BLaER1 (cell line): ENCODE measurements around the gene GRIK2.
"Not testable (repeated sequence)": the region's sequence is repeated elsewhere in the genome, so short reads cannot be mapped to it uniquely, and the experiment has no call there.

Source experiments
- H3K27ac ChIP-seq: shearing (Covaris generic); formaldehyde crosslinking; 2 replicates; pipeline ENCODE4 v1.8.1; 2022
- H3K27me3 ChIP-seq: shearing (Covaris generic); formaldehyde crosslinking; 2 replicates; pipeline ENCODE4 v1.8.1; 2022
- H3K36me3 ChIP-seq: shearing (Covaris generic); formaldehyde crosslinking; 2 replicates; pipeline ENCODE4 v1.8.1; 2022
- H3K4me1 ChIP-seq: shearing (Covaris generic); formaldehyde crosslinking; 2 replicates; pipeline ENCODE4 v1.8.1; 2022
- H3K4me2 ChIP-seq: shearing (Covaris generic); formaldehyde crosslinking; 2 replicates; pipeline ENCODE4 v1.8.1; 2022
- H3K4me3 ChIP-seq: shearing (Covaris generic); formaldehyde crosslinking; 2 replicates; pipeline ENCODE4 v1.8.1; 2022
- H3K9ac ChIP-seq: shearing (Covaris generic); formaldehyde crosslinking; 2 replicates; pipeline ENCODE4 v1.8.1; 2022
- H3K9me3 ChIP-seq: shearing (Covaris generic); formaldehyde crosslinking; 2 replicates; pipeline ENCODE4 v1.8.1; 2022
- H4K20me1 ChIP-seq: shearing (Covaris generic); formaldehyde crosslinking; 2 replicates; pipeline ENCODE4 v1.8.1; 2022
- Cebpa-rat ChIP-seq: shearing (Covaris generic); IDR thresholded peaks from 2 replicates; pipeline ENCODE4 v1.8.1; 2022

Gene GRIK2

GRCh38 chr6:101605874-101606273, 212.4 kb downstream of the GRIK2 start:
- H4K20me1 ChIP-seq, result no peaks in the 10 kb centered on the region
- H3K27ac ChIP-seq, result no peak overlapping the region
- no peaks in the 10 kb centered on the region for H3K4me1 ChIP-seq
- no peak overlapping the region for H3K9ac ChIP-seq
- H3K4me2 ChIP-seq, result no peak overlapping the region
- no peaks in the 10 kb centered on the region for H3K9me3 ChIP-seq
- no peaks in the 10 kb centered on the region for H3K27me3 ChIP-seq
- no peak for TF ChIP-seq Cebpa-rat
- H3K4me3 ChIP-seq, result no peak overlapping the region
- no peaks in the 10 kb centered on the region for H3K36me3 ChIP-seq

DNA sequence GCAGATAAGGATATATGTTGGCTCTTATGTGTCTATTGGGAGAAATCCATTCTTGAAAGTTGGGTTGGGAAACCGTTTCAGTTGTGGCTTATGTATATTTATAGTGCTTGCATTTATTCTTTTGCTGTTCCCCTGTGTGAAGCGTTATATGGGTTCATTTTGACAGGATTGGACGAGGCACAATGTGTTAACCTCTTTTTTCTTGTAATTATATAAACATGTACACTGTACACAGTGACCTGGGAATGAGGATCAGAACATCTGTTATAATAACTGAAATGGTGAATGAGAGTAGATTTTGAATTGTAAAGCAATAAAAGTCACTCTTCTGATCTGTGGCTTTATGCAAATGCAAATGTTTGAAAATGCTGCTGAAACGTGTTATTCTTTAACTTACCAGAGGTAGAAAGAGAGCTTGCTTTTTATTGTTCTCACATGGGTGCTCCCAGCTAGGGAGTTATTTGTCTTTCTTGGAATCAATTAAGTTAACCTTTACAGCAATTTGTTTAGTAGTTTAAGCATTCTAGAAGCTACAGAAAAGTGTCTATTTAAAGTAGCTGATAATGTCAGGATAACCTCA, 213.7 kb downstream of the GRIK2 start:
- no peak overlapping the region for H3K27ac ChIP-seq
- no peak overlapping the region for H3K4me2 ChIP-seq
- H4K20me1 ChIP-seq, result no peaks in the 10 kb centered on the region
- no peaks in the 10 kb centered on the region for H3K9me3 ChIP-seq
- no peaks in the 10 kb centered on the region for H3K36me3 ChIP-seq
- no peak for TF ChIP-seq Cebpa-rat
- no peaks in the 10 kb centered on the region for H3K4me1 ChIP-seq
- no peaks in the 10 kb centered on the region for H3K27me3 ChIP-seq
- H3K4me3 ChIP-seq, result no peak overlapping the region
- H3K9ac ChIP-seq, result no peak overlapping the region

DNA sequence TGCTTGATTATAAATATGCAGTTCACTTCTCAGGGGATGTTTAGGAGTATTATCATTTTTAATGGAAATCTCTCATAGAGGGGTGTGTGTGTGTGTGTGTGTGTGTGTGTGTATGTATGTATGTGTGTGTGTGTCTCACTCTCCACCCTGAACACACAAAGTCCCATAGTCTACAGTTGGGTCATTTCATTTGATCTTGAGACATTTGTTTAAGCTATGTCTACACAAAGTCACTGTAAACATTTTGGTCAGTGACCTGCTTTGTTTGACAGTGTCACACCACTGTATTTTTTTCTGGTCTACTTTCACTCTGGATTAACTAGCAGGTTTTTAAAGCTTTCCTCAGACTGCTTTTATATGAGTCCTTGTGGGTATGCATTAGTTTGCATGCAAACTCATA, 215.2 kb downstream of the GRIK2 start:
- no peak overlapping the region for H3K4me2 ChIP-seq
- no peak overlapping the region for H3K27ac ChIP-seq
- no peaks in the 10 kb centered on the region for H3K9me3 ChIP-seq
- no peaks in the 10 kb centered on the region for H3K36me3 ChIP-seq
- no peak for TF ChIP-seq Cebpa-rat
- no peaks in the 10 kb centered on the region for H4K20me1 ChIP-seq
- H3K9ac ChIP-seq, result no peak overlapping the region
- no peak overlapping the region for H3K4me3 ChIP-seq
- H3K4me1 ChIP-seq, result no peaks in the 10 kb centered on the region
- H3K27me3 ChIP-seq, result no peaks in the 10 kb centered on the region

- H4K20me1 ChIP-seq, result no peaks in the 10 kb centered on the region
- H3K9ac ChIP-seq, result no peak overlapping the region
- H3K9me3 ChIP-seq, result no peaks in the 10 kb centered on the region
- no peak overlapping the region for H3K4me2 ChIP-seq
- no peak overlapping the region for H3K4me3 ChIP-seq
- no peaks in the 10 kb centered on the region for H3K36me3 ChIP-seq
- no peak for TF ChIP-seq Cebpa-rat
- no peak overlapping the region for H3K27ac ChIP-seq
- H3K27me3 ChIP-seq, result no peaks in the 10 kb centered on the region
- no peaks in the 10 kb centered on the region for H3K4me1 ChIP-seq
Measured at GRCh38 chr6:101613556-101613955, 220.0 kb downstream of the GRIK2 start.

GRCh38 chr6:101614774-101615173, 221.3 kb downstream of the GRIK2 start:
- Histone ChIP-seq H3K4me1 (no peaks in the 10 kb centered on the region), H3K27ac (no peak overlapping the region), H3K27me3 (no peaks in the 10 kb centered on the region), H4K20me1 (no peaks in the 10 kb centered on the region), H3K9me3 (no peaks in the 10 kb centered on the region), H3K4me2 (no peak overlapping the region), H3K36me3 (no peaks in the 10 kb centered on the region), H3K9ac (no peak overlapping the region), H3K4me3 (no peak overlapping the region)
- TF ChIP-seq Cebpa-rat, result no peak

GRCh38 chr6:101626269-101626668, 232.8 kb downstream of the GRIK2 start:
- TF ChIP-seq Cebpa-rat, result no peak
- H3K4me3 ChIP-seq, result no peak overlapping the region
- no peak overlapping the region for H3K27ac ChIP-seq
- H3K27me3 ChIP-seq, result no peaks in the 10 kb centered on the region
- no peak overlapping the region for H3K9ac ChIP-seq
- H3K9me3 ChIP-seq, result no peaks in the 10 kb centered on the region
- H3K4me1 ChIP-seq, result no peaks in the 10 kb centered on the region
- H3K36me3 ChIP-seq, result no peaks in the 10 kb centered on the region
- no peaks in the 10 kb centered on the region for H4K20me1 ChIP-seq
- no peak overlapping the region for H3K4me2 ChIP-seq

DNA sequence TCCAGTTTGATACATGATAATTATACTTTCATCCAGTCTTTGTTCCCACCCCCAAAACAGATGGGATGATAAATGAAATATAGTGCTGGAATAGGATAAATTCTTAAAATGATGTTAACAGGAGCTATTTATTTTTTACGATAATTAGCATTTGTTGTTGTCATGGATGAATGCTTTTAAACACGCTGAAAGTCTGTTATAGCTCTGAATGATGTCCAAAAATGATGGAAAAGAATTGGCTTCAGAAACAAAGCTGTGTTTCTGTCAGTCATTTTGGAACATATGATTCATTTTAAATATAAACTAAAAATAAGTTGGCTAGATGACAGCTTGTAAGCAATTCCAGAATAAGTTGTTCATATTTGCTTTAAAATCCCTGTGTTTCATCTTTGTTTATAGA, 237.4 kb downstream of the GRIK2 start:
- H3K4me2 ChIP-seq, result no peak overlapping the region
- H3K27ac ChIP-seq, result no peak overlapping the region
- H3K4me1 ChIP-seq, result no peaks in the 10 kb centered on the region
- H3K4me3 ChIP-seq, result no peak overlapping the region
- H3K36me3 ChIP-seq, result no peaks in the 10 kb centered on the region
- H4K20me1 ChIP-seq, result no peaks in the 10 kb centered on the region
- no peak overlapping the region for H3K9ac ChIP-seq
- TF ChIP-seq Cebpa-rat, result no peak
- H3K9me3 ChIP-seq, result no peaks in the 10 kb centered on the region
- no peaks in the 10 kb centered on the region for H3K27me3 ChIP-seq

DNA sequence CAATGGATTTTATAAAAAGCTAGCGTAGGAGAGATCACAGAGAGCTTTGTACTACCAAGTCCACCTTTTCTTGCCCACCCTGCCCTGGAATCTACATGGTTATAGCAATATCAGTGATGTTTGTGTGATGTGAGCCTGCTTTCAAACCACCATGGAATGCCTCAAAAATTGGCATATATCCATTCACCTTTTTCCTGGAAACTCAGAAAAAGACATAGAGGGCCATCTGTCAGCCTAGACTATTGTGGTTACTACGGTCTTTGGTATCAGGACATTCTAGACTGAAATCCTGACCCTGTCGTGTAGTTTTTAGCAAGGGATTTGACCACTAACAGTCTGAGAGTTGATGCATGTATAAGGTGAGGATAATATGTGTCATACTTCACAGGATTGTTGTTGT, 239.6 kb downstream of the GRIK2 start:
- no peaks in the 10 kb centered on the region for H3K36me3 ChIP-seq
- no peak overlapping the region for H3K4me3 ChIP-seq
- no peak for TF ChIP-seq Cebpa-rat
- H4K20me1 ChIP-seq, result no peaks in the 10 kb centered on the region
- H3K9me3 ChIP-seq, result no peaks in the 10 kb centered on the region
- no peak overlapping the region for H3K4me2 ChIP-seq
- H3K4me1 ChIP-seq, result no peaks in the 10 kb centered on the region
- H3K27ac ChIP-seq, result no peak overlapping the region
- H3K27me3 ChIP-seq, result no peaks in the 10 kb centered on the region
- no peak overlapping the region for H3K9ac ChIP-seq

DNA sequence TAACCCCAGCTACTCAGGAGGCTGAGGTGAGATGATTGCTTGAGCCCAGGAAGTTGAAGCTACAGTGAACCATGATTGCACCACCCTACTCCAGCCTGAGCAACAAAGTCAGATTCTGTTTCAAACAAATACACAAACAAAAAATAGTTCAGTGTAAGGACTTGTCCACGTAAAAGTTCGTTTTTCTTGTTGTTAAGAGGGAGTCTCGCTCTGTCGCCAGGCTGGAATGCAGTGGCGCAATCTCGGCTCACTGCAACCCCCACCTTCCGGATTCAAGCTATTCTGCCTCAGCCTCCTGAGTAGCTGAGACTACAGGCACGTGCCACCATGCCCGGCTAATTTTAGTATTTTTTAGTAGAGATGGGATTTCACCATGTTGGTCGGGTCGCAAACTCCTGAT, 245.4 kb downstream of the GRIK2 start:
- not testable (repeated sequence) for H4K20me1 ChIP-seq, H3K4me1 ChIP-seq, H3K9ac ChIP-seq, H3K27me3 ChIP-seq, H3K9me3 ChIP-seq, H3K4me2 ChIP-seq, H3K36me3 ChIP-seq, H3K27ac ChIP-seq, H3K4me3 ChIP-seq

DNA sequence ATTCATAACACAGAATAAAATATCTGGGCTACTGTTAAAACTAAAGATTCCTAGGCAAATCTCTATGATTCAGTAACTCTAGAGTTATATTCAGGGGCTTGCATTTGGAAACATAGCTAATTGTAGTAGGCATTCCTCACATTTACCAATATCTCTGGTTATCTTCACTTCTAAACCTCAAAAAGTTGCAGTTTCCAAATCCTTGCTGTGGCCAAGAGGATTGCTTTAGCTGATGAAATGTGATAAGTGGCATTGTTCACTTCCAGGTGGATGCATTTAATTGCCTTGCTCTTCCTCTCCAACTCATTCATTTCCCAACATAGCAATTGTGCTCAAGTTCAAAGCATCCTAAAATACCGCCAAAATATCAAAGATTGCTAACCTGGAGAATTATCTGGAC, 246.6 kb downstream of the GRIK2 start:
- Histone ChIP-seq H3K4me3 (no peak overlapping the region), H3K27me3 (no peaks in the 10 kb centered on the region), H4K20me1 (no peaks in the 10 kb centered on the region), H3K9ac (no peak overlapping the region), H3K4me1 (no peaks in the 10 kb centered on the region), H3K27ac (no peak overlapping the region), H3K4me2 (no peak overlapping the region), H3K36me3 (no peaks in the 10 kb centered on the region), H3K9me3 (no peaks in the 10 kb centered on the region)
- no peak for TF ChIP-seq Cebpa-rat

DNA sequence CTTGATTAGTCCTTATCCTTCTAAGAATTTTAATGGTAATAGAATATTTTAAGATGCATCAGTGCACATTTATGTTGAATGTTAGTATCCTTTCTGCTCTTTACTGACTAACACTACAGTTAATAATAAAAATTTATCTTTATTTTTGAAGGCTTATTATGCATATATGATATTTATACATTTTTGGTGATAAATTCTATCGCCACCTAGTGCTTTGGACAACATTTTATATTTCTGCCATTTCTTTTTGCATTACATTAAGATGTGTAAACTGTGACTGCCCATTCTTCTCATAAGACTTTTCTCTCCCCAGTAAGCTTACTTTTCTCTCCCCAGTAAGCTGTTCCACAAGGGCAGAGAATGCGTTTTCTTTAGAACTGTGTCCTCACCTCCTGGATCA, 252.3 kb downstream of the GRIK2 start:
- H3K9me3 ChIP-seq, result no peaks in the 10 kb centered on the region
- H4K20me1 ChIP-seq, result no peaks in the 10 kb centered on the region
- no peak overlapping the region for H3K4me3 ChIP-seq
- H3K4me1 ChIP-seq, result no peaks in the 10 kb centered on the region
- no peak overlapping the region for H3K4me2 ChIP-seq
- no peak overlapping the region for H3K27ac ChIP-seq
- no peaks in the 10 kb centered on the region for H3K27me3 ChIP-seq
- no peak for TF ChIP-seq Cebpa-rat
- H3K36me3 ChIP-seq, result no peaks in the 10 kb centered on the region
- H3K9ac ChIP-seq, result no peak overlapping the region
